Activated naive CD8-positive, alpha-beta T cell treated with anti-CD3 and anti-CD28 coated beads for 36 hours (primary cell): ENCODE data around the gene EWSR1. TPM values are rescaled to one million over a fixed set of nuclear protein-coding genes. Genes with fewer than 3 reads are reported as not detected.

Experiments used
- DNase-seq: peaks from one replicate; pipeline ENCODE4 v3.0.0; 2021
- H3K27ac Mint-ChIP-seq: one replicate; pipeline ENCODE4 v1.8.0; 2022; ENCODE audit warnings: mild to moderate bottlenecking, moderate library complexity, mixed read lengths
- H3K27me3 Mint-ChIP-seq: one replicate; pipeline ENCODE4 v1.8.0; 2022; ENCODE audit warnings: mild to moderate bottlenecking, mixed read lengths
- H3K36me3 Mint-ChIP-seq: one replicate; pipeline ENCODE4 v1.8.0; 2021; ENCODE audit warnings: mild to moderate bottlenecking, mixed read lengths
- H3K4me1 Mint-ChIP-seq: one replicate; pipeline ENCODE4 v1.8.0; 2021; ENCODE audit warnings: mixed read lengths
- H3K4me3 Mint-ChIP-seq: one replicate; pipeline ENCODE4 v1.8.0; 2022; ENCODE audit warnings: mild to moderate bottlenecking, moderate library complexity, mixed read lengths
- H3K9me3 Mint-ChIP-seq: one replicate; pipeline ENCODE4 v1.8.0; 2022; ENCODE audit warnings: mixed read lengths
- total RNA-seq, 2 experiments: library from RNA; stranded (reverse); gene quantifications; one replicate each; pipeline ENCODE4 v1.2.3, GENCODE V29; 2021

Gene EWSR1
- total RNA-seq, 2 experiments from 2014 or later = 369 to 377 TPM

GRCh38 chr22:29275167-29275566, 7.1 kb downstream of the EWSR1 start:
- Mint-ChIP-seq H3K9me3 (no peaks in the 10 kb centered on the region), H3K27ac (no peak overlapping the region), H3K4me3 (no peak overlapping the region), H3K4me1 (peaks cover 66% of the 10 kb centered on the region), H3K27me3 (no peaks in the 10 kb centered on the region), H3K36me3 (peaks cover 74% of the 10 kb centered on the region)
- DNase-seq = no peak

- Mint-ChIP-seq H3K4me3 (no peak overlapping the region), H3K4me1 (peaks cover 58% of the 10 kb centered on the region), H3K9me3 (no peaks in the 10 kb centered on the region), H3K36me3 (peaks cover 70% of the 10 kb centered on the region), H3K27ac (peak overlapping the region; percentile 1), H3K27me3 (no peaks in the 10 kb centered on the region)
- DNase-seq = no peak
Measured at GRCh38 chr22:29275819-29276565, 7.9 kb downstream of the EWSR1 start.

GRCh38 chr22:29277927-29278326, 9.9 kb downstream of the EWSR1 start:
- H3K4me3 Mint-ChIP-seq = no peak overlapping the region
- H3K4me1 Mint-ChIP-seq = peaks cover 38% of the 10 kb centered on the region
- no peak for DNase-seq
- H3K27me3 Mint-ChIP-seq = no peaks in the 10 kb centered on the region
- H3K27ac Mint-ChIP-seq = peak overlapping the region; percentile 30
- H3K9me3 Mint-ChIP-seq = no peaks in the 10 kb centered on the region
- peaks cover 69% of the 10 kb centered on the region for H3K36me3 Mint-ChIP-seq

GRCh38 chr22:29284196-29284595, 16.1 kb downstream of the EWSR1 start:
- Mint-ChIP-seq H3K4me3 (no peak overlapping the region), H3K9me3 (no peaks in the 10 kb centered on the region), H3K4me1 (peaks cover 20% of the 10 kb centered on the region), H3K36me3 (peaks cover 53% of the 10 kb centered on the region), H3K27ac (no peak overlapping the region), H3K27me3 (no peaks in the 10 kb centered on the region)
- no peak for DNase-seq

- no peak for DNase-seq
- Mint-ChIP-seq H3K9me3 (no peaks in the 10 kb centered on the region), H3K4me1 (peaks cover 20% of the 10 kb centered on the region), H3K36me3 (peaks cover 55% of the 10 kb centered on the region), H3K27me3 (no peaks in the 10 kb centered on the region), H3K27ac (peak overlapping the region; percentile 15), H3K4me3 (no peak overlapping the region)
Measured at GRCh38 chr22:29288837-29289236, 20.8 kb downstream of the EWSR1 start.

GRCh38 chr22:29290061-29290460, 22.0 kb downstream of the EWSR1 start:
- Mint-ChIP-seq H3K4me3 (no peak overlapping the region), H3K27me3 (no peaks in the 10 kb centered on the region), H3K36me3 (peaks cover 51% of the 10 kb centered on the region), H3K27ac (no peak overlapping the region), H3K9me3 (no peaks in the 10 kb centered on the region), H3K4me1 (peaks cover 20% of the 10 kb centered on the region)
- no peak for DNase-seq

GRCh38 chr22:29291215-29291614, 23.1 kb downstream of the EWSR1 start:
- no peak overlapping the region for H3K27ac Mint-ChIP-seq

GRCh38 chr22:29292379-29292778, 24.3 kb downstream of the EWSR1 start:
- H3K4me3 Mint-ChIP-seq = no peak overlapping the region
- H3K4me1 Mint-ChIP-seq = peaks cover 13% of the 10 kb centered on the region
- DNase-seq = no peak
- no peaks in the 10 kb centered on the region for H3K27me3 Mint-ChIP-seq
- H3K9me3 Mint-ChIP-seq = no peaks in the 10 kb centered on the region
- H3K27ac Mint-ChIP-seq = no peak overlapping the region
- H3K36me3 Mint-ChIP-seq = peaks cover 44% of the 10 kb centered on the region

More at GRCh38 chr22:29291215-29291614, 23.1 kb downstream of the EWSR1 start:
- Mint-ChIP-seq H3K4me1 (peaks cover 20% of the 10 kb centered on the region), H3K9me3 (no peaks in the 10 kb centered on the region), H3K27me3 (no peaks in the 10 kb centered on the region), H3K4me3 (no peak overlapping the region), H3K36me3 (peaks cover 48% of the 10 kb centered on the region)
- DNase-seq = no peak

- no peaks in the 10 kb centered on the region for H3K27me3 Mint-ChIP-seq
- H3K4me3 Mint-ChIP-seq = no peak overlapping the region
- DNase-seq = no peak
- no peak overlapping the region for H3K27ac Mint-ChIP-seq
- peaks cover 36% of the 10 kb centered on the region for H3K36me3 Mint-ChIP-seq
- H3K9me3 Mint-ChIP-seq = no peaks in the 10 kb centered on the region
- no peaks in the 10 kb centered on the region for H3K4me1 Mint-ChIP-seq
Measured at GRCh38 chr22:29298641-29299040, 30.6 kb downstream of the EWSR1 start.

GRCh38 chr22:29299136-29299900, 31.2 kb downstream of the EWSR1 start:
- no peak for DNase-seq
- Mint-ChIP-seq H3K9me3 (no peaks in the 10 kb centered on the region), H3K27ac (peak overlapping the region; percentile 25), H3K4me1 (no peaks in the 10 kb centered on the region), H3K27me3 (no peaks in the 10 kb centered on the region), H3K36me3 (peaks cover 33% of the 10 kb centered on the region), H3K4me3 (no peak overlapping the region)

GRCh38 chr22:29300467-29300806, 32.4 kb downstream of the EWSR1 start:
- peak overlapping the region; percentile 51 for H3K27ac Mint-ChIP-seq
- no peak overlapping the region for H3K4me3 Mint-ChIP-seq
- H3K27me3 Mint-ChIP-seq = peaks cover 7% of the 10 kb centered on the region
- no peak for DNase-seq
- H3K4me1 Mint-ChIP-seq = no peaks in the 10 kb centered on the region
- no peaks in the 10 kb centered on the region for H3K9me3 Mint-ChIP-seq
- H3K36me3 Mint-ChIP-seq = peaks cover 33% of the 10 kb centered on the region

- Mint-ChIP-seq H3K4me1 (peaks cover 1% of the 10 kb centered on the region), H3K36me3 (peaks cover 30% of the 10 kb centered on the region), H3K9me3 (no peaks in the 10 kb centered on the region), H3K27me3 (peaks cover 12% of the 10 kb centered on the region), H3K4me3 (no peak overlapping the region), H3K27ac (peak overlapping the region; percentile 12)
- DNase-seq = no peak
Measured at GRCh38 chr22:29300807-29301601, 32.9 kb downstream of the EWSR1 start.

GRCh38 chr22:29301716-29302401, 33.8 kb downstream of the EWSR1 start:
- Mint-ChIP-seq H3K4me3 (no peak overlapping the region), H3K4me1 (peaks cover 5% of the 10 kb centered on the region)

GRCh38 chr22:29302402-29302680, 34.3 kb downstream of the EWSR1 start:
- H3K36me3 Mint-ChIP-seq = peaks cover 26% of the 10 kb centered on the region
- no peaks in the 10 kb centered on the region for H3K9me3 Mint-ChIP-seq
- peaks cover 6% of the 10 kb centered on the region for H3K4me1 Mint-ChIP-seq
- peak overlapping the region; percentile 34 for H3K27ac Mint-ChIP-seq
- peaks cover 17% of the 10 kb centered on the region for H3K27me3 Mint-ChIP-seq
- no peak overlapping the region for H3K4me3 Mint-ChIP-seq
- DNase-seq = no peak

More at GRCh38 chr22:29301716-29302401, 33.8 kb downstream of the EWSR1 start:
- peaks cover 17% of the 10 kb centered on the region for H3K27me3 Mint-ChIP-seq
- DNase-seq = no peak
- H3K36me3 Mint-ChIP-seq = peaks cover 30% of the 10 kb centered on the region
- no peaks in the 10 kb centered on the region for H3K9me3 Mint-ChIP-seq
- H3K27ac Mint-ChIP-seq = peak overlapping the region; percentile 34
